Right lobe of liver (tissue), 6 donors: ENCODE results near the gene ACRBP. TPM values are rescaled to one million over a fixed set of nuclear protein-coding genes. Genes with fewer than 3 reads are reported as not detected.

Experiments
- ATAC-seq, 4 donors: fragments of 200-7000 bp; cut with Tn5 transposase; one replicate each; pipeline ENCODE4 v1.9.1; 2020; ENCODE audit warnings: mild to moderate bottlenecking in 4 of 4, moderate library complexity in 4 of 4
- DNase-seq, 3 donors: peaks; one replicate each; pipeline ENCODE4 v3.0.0-alpha.2; 2020
- H3K27ac ChIP-seq, 3 donors: fragments of 200-600 bp; one replicate each; pipeline ENCODE4 v1.8.0; 2022
- H3K27me3 ChIP-seq, 2 donors: fragments of 200-600 bp; one replicate each; pipeline ENCODE4 v1.8.0; 2022
- H3K36me3 ChIP-seq, 4 donors: fragments of 200-600 bp; sonication (generic) in 1 of 4; one replicate each; pipeline versions ENCODE4 v1.5.1 to v1.8.0; 2017 to 2022; ENCODE audit warnings: control low read depth in 1 of 4
- H3K4me1 ChIP-seq, 4 donors: fragments of 200-600 bp; sonication (generic) in 1 of 4; one replicate each; pipeline versions ENCODE4 v1.5.1 to v1.8.0; 2017 to 2022; ENCODE audit warnings: control low read depth in 1 of 4
- H3K4me3 ChIP-seq, 3 donors: fragments of 200-600 bp; one replicate each; pipeline ENCODE4 v1.8.0; 2022
- H3K9me3 ChIP-seq, 4 donors: fragments of 200-600 bp; sonication (generic) in 1 of 4; one replicate each; pipeline versions ENCODE4 v1.5.1 to v1.8.0; 2017 to 2022; ENCODE audit warnings: control low read depth in 1 of 4
- CTCF ChIP-seq, 4 donors: fragments of 200-600 bp in 3 of 4; fragments of 450-650 bp in 1 of 4; IDR thresholded peaks; one replicate each; pipeline versions ENCODE4 v1.5.1 to v1.8.0; 2016 to 2022; ENCODE audit warnings: antibody characterized with exemption in 4 of 4, mild to moderate bottlenecking in 2 of 4
- POLR2A ChIP-seq: fragments of 450-650 bp; IDR thresholded peaks from one replicate; pipeline ENCODE4 v1.6.1; 2017; ENCODE audit warnings: antibody characterized with exemption, mild to moderate bottlenecking
- WGBS: methylation state at CpG from one replicate; pipeline ENCODE4 v1.1.6; 2018; ENCODE audit warnings: low coverage, low lambda C conversion rate; ENCODE audit not compliant: insufficient coverage; ENCODE audit errors: missing lambda C conversion rate; 5-methylcytosine and 5-hydroxymethylcytosine counted together
- intact Hi-C, 2 donors: fragments of 100-400 bp; cut with DNase I; formaldehyde crosslinking; loops; one replicate each; pipeline versions ENCODE4 v1.11.2 to v1.14.1; 2022
- total RNA-seq, 6 experiments: library from RNA; depleted of rRNA in 2 of 6; stranded (reverse); fragments of >200 nt in 2 of 6; fragmentation: NEBNext Ultra II Directional in 3 of 6; extraction: Animal tissue kit (Norgen Biotek cat#: 25700) in 3 of 6; gene quantifications; one replicate each; pipeline versions ENCODE4 v1.1.0 to v1.2.4, GENCODE V29; 2016 to 2023
- donor health status: DM: no; HTN: yes; CAD: no.
- donor health status: DM: no; HTN: no; CAD: no.
- donor health status: DM: no; HTN: no; CAD: no.
- donor health status: DM: no; HTN: yes; CAD: no.
- donor health status: DM: no; HTN: yes; CAD: no.

ACRBP gene
- total RNA-seq, 6 experiments from 2014 or later, result 0.95 to 3.3 (median 1.7) TPM; not detected in 1

DNA sequence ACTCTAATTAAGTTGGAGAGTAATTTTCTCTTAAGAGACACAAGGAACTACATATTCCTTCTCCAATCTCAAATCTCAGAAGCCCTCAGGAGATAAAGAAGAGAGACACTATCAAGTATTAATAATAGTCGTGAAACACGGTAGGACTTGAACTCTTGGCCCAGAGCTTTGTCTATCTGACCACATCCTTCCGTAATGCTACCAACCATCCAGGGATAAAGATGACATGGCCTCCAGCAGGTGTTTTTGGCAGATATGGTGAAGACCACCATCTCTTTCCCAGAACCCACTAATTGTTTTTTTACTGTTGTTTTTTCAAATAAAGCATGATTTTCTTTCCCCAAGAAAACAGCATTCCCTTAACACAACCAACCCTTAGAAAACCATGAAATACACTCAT, 38.6 kb upstream of the ACRBP start:
- Histone ChIP-seq H3K27ac (no peak overlapping the region), H3K36me3 (peaks cover 0 to 13% (median 3%) of the 10 kb centered on the region in 4 donors), H3K9me3 (no peaks in the 10 kb centered on the region), H3K4me1 (peaks cover 0 to 28% (median 7%) of the 10 kb centered on the region in 4 donors), H3K27me3 (no peaks in the 10 kb centered on the region), H3K4me3 (no peak overlapping the region)
- DNase-seq (no peak), ATAC-seq (no peak)
- WGBS, result 79% methylated on average over 3 of the region's 3 CpGs
- intact Hi-C loops, result no loop called here
- TF ChIP-seq CTCF (IDR thresholded peaks at IDR 0.05) (no peak), POLR2A (no peak)

DNA sequence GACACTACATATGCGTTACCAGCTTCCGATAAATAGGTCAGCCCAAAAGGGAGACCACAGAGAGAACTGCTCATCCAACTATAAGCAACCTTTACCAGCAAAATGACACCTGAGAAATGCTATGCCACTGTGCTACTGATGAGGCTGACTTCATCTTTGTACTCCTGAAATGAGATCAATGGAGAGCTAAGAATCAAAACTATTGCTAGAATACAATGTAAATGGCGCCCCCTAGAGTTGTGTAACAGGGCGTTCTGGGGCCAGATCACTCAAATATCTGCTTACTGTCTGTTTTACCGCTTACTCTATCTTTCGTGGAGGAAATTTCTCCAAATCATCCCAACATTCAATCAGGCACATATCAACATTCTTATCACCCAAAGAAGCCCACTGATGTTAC, 37.4 kb upstream of the ACRBP start:
- Histone ChIP-seq H3K4me3 (no peak overlapping the region), H3K9me3 (no peaks in the 10 kb centered on the region), H3K4me1 (peaks cover 0 to 21% (median 4%) of the 10 kb centered on the region in 4 donors), H3K36me3 (peaks cover 0 to 16% (median 4%) of the 10 kb centered on the region in 4 donors), H3K27ac (no peak overlapping the region), H3K27me3 (no peaks in the 10 kb centered on the region)
- ATAC-seq (no peak), DNase-seq (no peak)
- TF ChIP-seq POLR2A (no peak), CTCF (IDR thresholded peaks at IDR 0.05) (peak; percentile 21 to 50 (median 44))
- WGBS, result 67% methylated on average over 6 of the region's 6 CpGs
- intact Hi-C loops, result no loop called here

- H3K9me3 ChIP-seq, result no peaks in the 10 kb centered on the region
- ATAC-seq, result no peak
- WGBS, result 91% methylated on average over 5 of the region's 5 CpGs
- peaks cover 14 to 76% (median 40%) of the 10 kb centered on the region in 4 donors for H3K36me3 ChIP-seq
- DNase-seq, result no peak
- no peak overlapping the region for H3K4me3 ChIP-seq
- no peak overlapping the region for H3K27ac ChIP-seq
- H3K4me1 ChIP-seq, result no peaks in the 10 kb centered on the region
- intact Hi-C loops, result no loop called here
- no peaks in the 10 kb centered on the region for H3K27me3 ChIP-seq
- TF ChIP-seq CTCF (IDR thresholded peaks at IDR 0.05) (no peak), POLR2A (no peak)
These were observed 29.7 kb upstream of the ACRBP start for GRCh38 chr12:6676962-6677361.

DNA sequence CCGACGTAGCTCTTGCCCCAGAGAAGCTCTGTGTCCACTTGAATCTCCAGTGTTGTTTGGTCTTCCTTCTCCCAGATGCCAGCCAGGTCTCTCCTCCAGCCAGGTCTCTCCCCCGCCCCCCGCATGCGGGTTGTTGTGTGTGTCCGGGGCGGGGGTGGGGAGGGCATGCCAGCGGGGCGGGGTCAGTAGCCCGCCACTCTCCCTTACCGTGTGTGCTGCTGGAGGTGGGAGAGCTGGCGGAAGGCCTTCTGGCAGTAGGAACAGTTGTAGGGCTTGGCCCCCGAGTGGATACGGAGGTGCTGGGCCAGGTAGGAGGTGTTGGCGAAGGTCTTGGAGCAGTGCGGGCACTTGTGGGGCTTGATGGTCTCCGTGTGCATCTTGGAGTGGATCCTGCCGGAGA, 24.9 kb upstream of the ACRBP start:
- TF ChIP-seq POLR2A (no peak), CTCF (IDR thresholded peaks at IDR 0.05) (no peak)
- H3K27me3 ChIP-seq, result no peaks in the 10 kb centered on the region
- peaks cover 13 to 93% (median 43%) of the 10 kb centered on the region in 4 donors for H3K36me3 ChIP-seq
- no peaks in the 10 kb centered on the region for H3K4me1 ChIP-seq
- H3K9me3 ChIP-seq, result no peaks in the 10 kb centered on the region
- intact Hi-C loops, result no loop called here
- DNase-seq (no peak), ATAC-seq (no peak)
- no peak overlapping the region for H3K27ac ChIP-seq
- WGBS, result 93% methylated on average over 6 of the region's 18 CpGs
- no peak overlapping the region for H3K4me3 ChIP-seq
